A549 treated with AZD9567 at 1 μM for 4 hours (cell line): ENCODE results near the gene SYT12. TPM values are rescaled to one million over a fixed set of nuclear protein-coding genes. Genes with fewer than 3 reads are reported as not detected.

Source experiments
- total RNA-seq: library from RNA; stranded (reverse); fragments of 200-300 nt; extraction: Qiagen RNA extraction; gene quantifications from 5 replicates; pipeline ENCODE4 v1.2.3, GENCODE V29; 2022; ENCODE audit not compliant: insufficient read depth

Gene SYT12, protein sequence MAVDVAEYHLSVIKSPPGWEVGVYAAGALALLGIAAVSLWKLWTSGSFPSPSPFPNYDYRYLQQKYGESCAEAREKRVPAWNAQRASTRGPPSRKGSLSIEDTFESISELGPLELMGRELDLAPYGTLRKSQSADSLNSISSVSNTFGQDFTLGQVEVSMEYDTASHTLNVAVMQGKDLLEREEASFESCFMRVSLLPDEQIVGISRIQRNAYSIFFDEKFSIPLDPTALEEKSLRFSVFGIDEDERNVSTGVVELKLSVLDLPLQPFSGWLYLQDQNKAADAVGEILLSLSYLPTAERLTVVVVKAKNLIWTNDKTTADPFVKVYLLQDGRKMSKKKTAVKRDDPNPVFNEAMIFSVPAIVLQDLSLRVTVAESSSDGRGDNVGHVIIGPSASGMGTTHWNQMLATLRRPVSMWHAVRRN
- total RNA-seq: 14.4 to 18.3 TPM (median 16.2 TPM) in 5 replicates

DNA sequence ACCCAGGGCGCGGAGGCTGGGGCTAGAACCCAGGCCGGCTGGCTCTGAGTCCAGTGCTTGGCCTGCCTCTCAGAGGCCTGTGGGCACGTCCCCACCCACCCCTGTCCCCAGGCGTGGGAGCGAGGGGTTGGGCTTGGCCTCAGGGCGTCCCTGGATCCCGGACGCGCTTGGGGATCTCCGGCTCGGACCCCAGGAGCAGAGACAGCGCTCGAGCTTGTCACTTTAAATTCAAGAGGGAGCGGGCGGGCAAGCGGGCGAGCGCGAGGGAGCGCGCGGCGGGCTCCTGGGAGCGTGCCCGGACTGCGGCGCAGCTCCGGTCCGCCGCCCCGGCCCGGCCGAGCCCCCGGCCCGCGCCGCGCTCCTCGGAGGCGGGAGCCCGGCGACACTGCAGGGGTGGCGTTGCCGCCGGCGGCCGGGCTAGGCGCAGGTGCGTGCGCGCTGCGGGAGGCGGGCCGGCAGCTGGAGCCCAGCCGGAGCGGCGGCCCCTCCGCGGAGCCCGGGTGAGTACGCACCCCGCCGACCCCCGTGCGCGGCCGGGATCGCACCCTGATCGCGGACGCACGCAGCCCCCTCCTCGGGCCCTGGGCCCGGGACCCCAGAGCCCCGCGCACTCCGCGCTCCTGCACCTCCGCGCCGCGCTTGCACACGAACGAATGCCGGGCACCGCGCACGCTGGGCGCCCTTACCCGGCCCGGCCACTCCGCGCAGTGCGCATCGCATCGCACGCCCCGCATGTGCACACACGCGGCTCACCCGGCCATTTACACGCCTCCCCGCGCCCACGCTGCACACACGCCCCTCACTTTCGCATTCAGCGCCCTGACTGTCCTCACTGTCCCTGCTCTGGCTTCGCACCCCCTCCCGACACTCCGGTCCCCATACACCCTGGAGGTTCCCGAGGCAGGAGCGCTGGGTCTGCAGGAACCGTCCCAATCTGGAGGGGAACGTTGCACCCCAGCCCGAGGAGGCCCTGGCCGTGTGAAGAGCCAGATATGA, at the start of gene SYT12:
Gene SYT12 (plus strand): TSS at position 174 of the 996 bp plus-strand sequence. CDS start 7,011 bp downstream, outside the sequence.

DNA sequence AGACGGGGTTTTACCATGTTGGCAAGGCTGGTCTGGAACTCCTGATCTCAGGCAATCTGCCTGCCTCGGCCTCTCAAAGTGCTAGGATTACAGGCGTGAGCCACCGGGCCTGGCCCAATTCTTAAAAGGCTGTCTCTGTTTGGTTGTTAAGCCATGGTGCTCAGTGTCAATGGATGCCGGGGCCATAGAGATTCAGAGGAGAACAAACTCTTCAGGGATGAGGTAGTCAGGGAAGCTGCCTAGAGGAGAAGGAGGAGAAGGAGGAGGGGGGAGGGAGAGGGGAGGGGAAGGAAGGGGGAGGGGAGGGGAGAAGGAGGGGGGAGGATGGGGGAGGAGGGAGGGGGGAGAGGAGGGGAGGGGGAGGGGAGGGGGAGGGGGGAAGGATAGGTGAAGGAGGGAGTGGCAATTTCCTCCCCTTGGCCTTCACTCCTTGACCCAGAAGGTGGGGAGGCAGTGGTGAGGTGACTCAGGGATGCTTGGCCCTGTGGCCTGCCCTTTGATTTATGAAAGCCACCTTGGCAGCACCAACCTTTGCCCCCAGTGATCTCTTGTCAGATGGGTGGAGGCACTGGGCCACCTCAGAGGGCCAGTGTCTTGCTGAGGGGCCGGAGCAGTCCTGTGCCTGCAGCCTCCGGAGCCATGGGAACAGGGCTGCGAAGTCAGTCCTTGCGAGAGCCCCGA, 48.1 kb upstream of the SYT12 start, which contains the start of gene C11orf86:
Gene C11orf86 (plus strand): TSS at position 581 of the 681 bp plus-strand sequence. CDS start 59 bp downstream, at position 640.

DNA sequence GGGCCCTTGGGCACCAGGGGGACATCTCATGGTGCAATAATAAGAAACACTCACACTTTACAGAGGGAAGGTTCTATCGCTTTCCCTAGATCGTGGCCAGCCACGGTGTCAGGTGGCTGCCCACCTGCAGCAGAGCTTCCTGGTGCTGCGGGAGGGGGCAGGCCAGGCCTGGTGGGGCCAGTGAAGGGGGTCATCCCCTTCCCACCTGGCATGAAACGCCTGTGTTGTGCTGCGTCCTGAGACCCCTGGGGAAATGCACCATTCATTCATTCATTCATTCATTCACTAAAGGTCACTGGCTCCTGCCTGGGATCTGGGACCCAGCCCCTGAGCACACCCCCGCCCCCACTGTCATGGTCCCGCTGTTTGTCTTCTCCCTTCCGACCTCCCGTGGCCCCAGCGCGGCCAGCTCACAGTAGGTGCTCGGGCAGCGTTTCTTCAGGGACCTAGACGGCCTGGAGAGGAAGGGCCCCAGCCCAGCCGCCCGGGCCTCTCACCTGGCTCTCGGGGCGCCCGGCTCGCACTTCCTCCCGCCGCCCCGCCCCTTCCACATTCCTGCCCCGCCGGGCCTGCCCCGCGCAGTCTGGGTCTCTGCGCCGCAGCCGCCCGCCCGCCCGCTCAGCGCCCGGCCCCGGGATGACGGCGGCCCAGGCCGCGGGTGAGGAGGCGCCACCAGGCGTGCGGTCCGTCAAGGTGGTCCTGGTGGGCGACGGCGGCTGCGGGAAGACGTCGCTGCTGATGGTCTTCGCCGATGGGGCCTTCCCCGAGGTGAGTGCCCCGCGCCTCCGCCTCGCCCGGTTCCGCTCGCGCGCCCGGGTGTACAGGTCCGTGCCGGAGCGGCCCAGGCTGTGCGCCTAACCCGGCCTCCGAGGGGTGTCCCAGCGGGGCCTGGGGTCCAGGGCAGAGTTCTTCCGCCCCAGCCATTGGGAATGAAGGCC, 33.6 kb downstream of the SYT12 start, which contains the start of gene RHOD:
Gene RHOD (plus strand): TSS at position 581 of the 938 bp plus-strand sequence. CDS start 56 bp downstream, at position 637.

Other genes with a start within 250 kb of the SYT12 start
- 44.4 to 58.0 TPM (median 54.2 TPM) in 5 replicates for gene RCE1, start 179.7 kb upstream of the SYT12 start, total RNA-seq
- 78.2 to 107 TPM (median 96.1 TPM) in 5 replicates for gene LRFN4, start 166.1 kb upstream of the SYT12 start, total RNA-seq
- gene PC, start 64.8 kb upstream of the SYT12 start, total RNA-seq: 26.3 to 41.3 TPM (median 36.9 TPM) in 5 replicates
- 23.8 to 55.4 TPM (median 44.0 TPM) in 5 replicates for gene C11orf86, start 47.8 kb upstream of the SYT12 start, total RNA-seq
- 33.7 to 51.0 TPM (median 43.7 TPM) in 5 replicates for gene RHOD, start 33.7 kb downstream of the SYT12 start, total RNA-seq
- gene KDM2A, start 96.1 kb downstream of the SYT12 start, total RNA-seq: 44.3 to 47.2 TPM (median 44.6 TPM) in 5 replicates
- 36.6 to 43.3 TPM (median 41.4 TPM) in 5 replicates for gene GRK2, start 243.3 kb downstream of the SYT12 start, total RNA-seq